ENCODE data around the gene DDX1. TPM values are rescaled to one million over a fixed set of nuclear protein-coding genes. Genes with fewer than 3 reads are reported as not detected.

The DDX1 gene
- total RNA-seq, 1 experiment from 2014 or later, result 70.7 TPM

DNA sequence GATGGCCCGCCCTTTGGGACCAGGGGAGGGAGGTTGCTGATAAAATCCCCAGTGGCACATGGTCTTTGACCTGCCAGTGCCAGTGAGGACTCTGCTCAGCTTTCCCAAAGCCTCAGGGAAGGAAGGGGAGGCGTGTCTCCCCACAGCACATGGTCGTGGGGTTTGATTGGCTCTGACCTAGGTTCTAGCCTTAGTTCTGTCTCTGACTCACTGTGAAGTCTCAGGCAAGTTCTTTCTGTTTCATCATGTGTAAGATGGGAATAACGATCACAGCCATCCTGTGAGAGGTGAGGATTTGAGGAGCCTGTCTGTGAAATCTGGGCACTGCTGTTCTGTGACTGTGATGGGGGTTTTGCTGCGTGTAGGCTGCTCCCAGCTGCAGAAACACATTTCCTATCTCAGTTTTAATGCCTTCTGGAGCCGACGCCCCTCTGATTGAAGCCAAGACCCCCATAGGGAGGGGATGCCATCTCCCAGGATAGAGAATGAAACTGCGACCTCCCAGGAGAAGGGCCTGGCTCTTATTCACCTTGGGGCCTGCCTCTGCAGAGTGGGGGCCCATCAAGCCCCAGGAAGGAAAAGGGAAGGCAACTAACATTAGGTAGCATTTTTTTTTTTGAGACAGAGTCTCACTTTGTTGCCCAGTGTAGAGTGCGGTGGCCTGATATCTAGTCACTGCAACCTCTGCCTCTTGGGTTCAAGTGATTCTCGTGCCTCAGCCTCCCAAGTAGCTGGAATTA, 84.0 kb downstream of the DDX1 start:
- POLR2A ChIA-PET (ENCODE audit: unreplicated experiment), result no interaction called here
- CTCF ChIA-PET, result no interaction called here
- no peaks in the 10 kb centered on the region for H3F3A ChIP-seq (ENCODE audit: insufficient read depth, low read depth)
- no peak overlapping the region for H3K4me3 ChIP-seq
- no peaks in the 10 kb centered on the region for H3K9me3 ChIP-seq (ENCODE audit: insufficient read depth, low read depth)
- 0 out of 2 replicates have a peak, but pooled peaks cover 6% of the 10 kb centered on the region for H3K4me1 ChIP-seq (replicated peaks; ENCODE audit: insufficient read depth)
- H4K20me1 ChIP-seq (ENCODE audit: insufficient read depth), result no peaks in the 10 kb centered on the region
- no peak overlapping the region for H2AFZ ChIP-seq
- no peak overlapping the region for H3K27ac ChIP-seq
- no peak for DNase-seq
- no peak for TF ChIP-seq EZH2 (IDR thresholded peaks at IDR 0.05; ENCODE audit: low read depth)
- TF ChIP-seq CTCF (conservative IDR thresholded peaks at IDR 0.05), result no peak
- H3K79me2 ChIP-seq (ENCODE audit: low read depth), result no peaks in the 10 kb centered on the region
- H3K9me2 ChIP-seq (ENCODE audit: insufficient read depth), result no peaks in the 10 kb centered on the region
- peaks cover 38% of the 10 kb centered on the region for H3K27me3 ChIP-seq (ENCODE audit: insufficient read depth, low read depth)
- H3K36me3 ChIP-seq (ENCODE audit: low read depth), result no peaks in the 10 kb centered on the region
- no TSS peak for BruUV-seq (replicated peaks)
- intact Hi-C loops (cut with micrococcal nuclease; ENCODE audit: unreplicated experiment), result no loop called here
- no peak overlapping the region for H3K4me2 ChIP-seq

DNA sequence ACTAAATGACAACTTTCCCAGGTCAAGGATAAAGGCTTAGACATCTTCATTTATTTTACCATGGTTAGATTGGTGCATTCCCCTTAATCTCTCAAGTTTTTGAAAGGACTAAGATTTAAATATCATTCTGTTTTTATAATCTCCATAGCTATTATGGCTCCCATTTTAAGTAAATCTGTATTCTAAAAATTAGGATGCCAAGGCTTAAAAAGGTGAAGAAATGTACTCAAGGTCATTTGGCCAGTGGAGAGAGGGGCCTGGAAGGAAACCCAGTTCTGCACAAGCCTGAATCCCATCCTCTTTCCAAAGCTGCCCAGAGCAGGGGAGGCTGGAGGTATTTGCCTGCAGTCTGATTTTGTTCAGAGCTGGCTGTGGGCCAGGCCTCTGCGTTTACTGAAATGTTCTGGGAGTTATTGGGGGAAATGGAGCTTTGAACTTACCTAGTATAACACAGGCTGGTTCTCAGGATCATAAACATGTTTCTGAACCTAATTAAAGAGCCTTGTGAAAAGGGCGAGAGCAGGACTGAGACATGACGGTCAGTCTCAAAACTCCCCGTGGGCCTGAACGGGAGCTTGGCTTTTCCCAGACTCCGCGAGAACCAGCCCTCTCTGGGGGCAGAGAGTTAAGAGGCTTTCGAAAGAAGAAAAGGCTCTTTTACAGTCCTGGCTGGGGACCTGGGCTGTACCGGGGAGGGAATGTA, 85.6 kb downstream of the DDX1 start:
- no TSS peak for BruUV-seq (replicated peaks)
- Histone ChIP-seq H3K79me2 (ENCODE audit: low read depth) (no peaks in the 10 kb centered on the region), H2AFZ (no peak overlapping the region; the same call in 1 of the 2 replicates), H3K4me2 (no peak overlapping the region), H4K20me1 (ENCODE audit: insufficient read depth) (no peaks in the 10 kb centered on the region), H3F3A (ENCODE audit: insufficient read depth, low read depth) (no peaks in the 10 kb centered on the region; the same call in 1 of the 2 replicates), H3K36me3 (ENCODE audit: low read depth) (no peaks in the 10 kb centered on the region), H3K27ac (no peak overlapping the region), H3K27me3 (ENCODE audit: insufficient read depth, low read depth) (peaks cover 32% of the 10 kb centered on the region), H3K4me3 (no peak overlapping the region), H3K9me2 (ENCODE audit: insufficient read depth) (no peaks in the 10 kb centered on the region), H3K9me3 (ENCODE audit: insufficient read depth, low read depth) (no peaks in the 10 kb centered on the region), H3K4me1 (replicated peaks; ENCODE audit: insufficient read depth) (0 out of 2 replicates have a peak, but pooled peaks cover 6% of the 10 kb centered on the region)
- CTCF ChIA-PET, result no interaction called here
- TF ChIP-seq CTCF (conservative IDR thresholded peaks at IDR 0.05) (no peak), EZH2 (IDR thresholded peaks at IDR 0.05; ENCODE audit: low read depth) (no peak)
- no peak for DNase-seq
- POLR2A ChIA-PET (ENCODE audit: unreplicated experiment), result no interaction called here
- intact Hi-C loops (cut with micrococcal nuclease; ENCODE audit: unreplicated experiment), result no loop called here

DNA sequence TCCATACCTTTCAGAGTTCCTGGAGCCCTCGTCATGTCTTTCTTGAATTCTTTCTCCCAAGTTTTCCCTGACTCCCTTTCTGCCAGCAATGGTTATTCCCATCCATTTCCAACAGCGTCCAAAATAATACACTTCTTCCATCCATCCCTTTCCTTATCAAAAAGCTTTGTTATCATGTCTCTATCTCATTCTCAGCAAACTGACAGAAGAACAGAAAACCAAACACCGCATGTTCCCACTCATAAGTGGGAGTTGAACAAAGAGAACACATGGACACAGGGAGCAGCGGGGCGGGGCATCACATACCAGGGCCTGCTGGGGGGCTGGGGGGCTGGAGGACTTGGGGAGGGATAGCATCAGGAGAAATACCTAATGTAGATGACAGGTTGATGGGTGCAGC, 86.7 kb downstream of the DDX1 start:
- no TSS peak for BruUV-seq (replicated peaks)
- Histone ChIP-seq H2AFZ (no peak overlapping the region), H3K4me3 (no peak overlapping the region), H3K9me2 (ENCODE audit: insufficient read depth) (no peaks in the 10 kb centered on the region; the same call in 1 of the 2 replicates), H3K4me2 (no peak overlapping the region), H4K20me1 (ENCODE audit: insufficient read depth) (no peaks in the 10 kb centered on the region), H3F3A (ENCODE audit: insufficient read depth, low read depth) (no peaks in the 10 kb centered on the region; the same call in 1 of the 2 replicates), H3K79me2 (ENCODE audit: low read depth) (no peaks in the 10 kb centered on the region), H3K36me3 (ENCODE audit: low read depth) (no peaks in the 10 kb centered on the region), H3K4me1 (replicated peaks; ENCODE audit: insufficient read depth) (0 out of 2 replicates have a peak, but pooled peaks cover 6% of the 10 kb centered on the region), H3K9me3 (ENCODE audit: insufficient read depth, low read depth) (no peaks in the 10 kb centered on the region), H3K27ac (no peak overlapping the region), H3K27me3 (ENCODE audit: insufficient read depth, low read depth) (peaks cover 36% of the 10 kb centered on the region)
- TF ChIP-seq EZH2 (IDR thresholded peaks at IDR 0.05; ENCODE audit: low read depth) (no peak), CTCF (conservative IDR thresholded peaks at IDR 0.05) (no peak)
- DNase-seq, result no peak
- ChIA-PET CTCF (no interaction called here), POLR2A (ENCODE audit: unreplicated experiment) (no interaction called here)
- intact Hi-C loops (cut with micrococcal nuclease; ENCODE audit: unreplicated experiment), result no loop called here
